ENCODE measurements around the gene CSDE1. TPM values are rescaled to one million over a fixed set of nuclear protein-coding genes. Genes with fewer than 3 reads are reported as not detected.
"Not testable (repeated sequence)": the region's sequence is repeated elsewhere in the genome, so short reads cannot be mapped to it uniquely, and the experiment has no call there.

Gene CSDE1
- total and polyA plus RNA-seq, 2 experiments from 2014 or later: 161 to 802 TPM

DNA sequence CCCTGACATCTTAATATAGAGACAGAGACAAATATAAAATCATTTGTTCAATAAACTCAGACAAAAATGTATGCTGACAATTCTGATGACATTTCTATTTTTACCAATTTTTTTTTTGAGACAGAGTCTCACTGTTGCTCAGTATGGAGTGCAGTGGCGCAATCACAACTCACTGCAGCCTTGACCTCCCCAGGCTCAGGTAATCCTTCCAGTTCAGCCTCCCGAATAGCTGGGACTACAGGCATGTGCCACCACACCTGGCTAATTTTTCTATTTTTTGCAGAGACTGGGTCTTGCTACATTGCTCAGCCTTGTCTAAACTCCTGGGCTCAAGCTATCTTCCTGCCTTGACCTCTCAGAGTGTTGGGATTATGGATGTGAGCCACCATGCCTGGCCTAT lies 36.3 kb upstream of the CSDE1 start:
- no peak for TF ChIP-seq EZH2phosphoT487 (IDR thresholded peaks at IDR 0.05; ENCODE audit: low read depth, severe bottlenecking, unreplicated experiment)
- no peak for TF ChIP-seq EZH2 (IDR thresholded peaks at IDR 0.05; ENCODE audit: borderline replicate concordance)
- TF ChIP-seq, protein P1, sequence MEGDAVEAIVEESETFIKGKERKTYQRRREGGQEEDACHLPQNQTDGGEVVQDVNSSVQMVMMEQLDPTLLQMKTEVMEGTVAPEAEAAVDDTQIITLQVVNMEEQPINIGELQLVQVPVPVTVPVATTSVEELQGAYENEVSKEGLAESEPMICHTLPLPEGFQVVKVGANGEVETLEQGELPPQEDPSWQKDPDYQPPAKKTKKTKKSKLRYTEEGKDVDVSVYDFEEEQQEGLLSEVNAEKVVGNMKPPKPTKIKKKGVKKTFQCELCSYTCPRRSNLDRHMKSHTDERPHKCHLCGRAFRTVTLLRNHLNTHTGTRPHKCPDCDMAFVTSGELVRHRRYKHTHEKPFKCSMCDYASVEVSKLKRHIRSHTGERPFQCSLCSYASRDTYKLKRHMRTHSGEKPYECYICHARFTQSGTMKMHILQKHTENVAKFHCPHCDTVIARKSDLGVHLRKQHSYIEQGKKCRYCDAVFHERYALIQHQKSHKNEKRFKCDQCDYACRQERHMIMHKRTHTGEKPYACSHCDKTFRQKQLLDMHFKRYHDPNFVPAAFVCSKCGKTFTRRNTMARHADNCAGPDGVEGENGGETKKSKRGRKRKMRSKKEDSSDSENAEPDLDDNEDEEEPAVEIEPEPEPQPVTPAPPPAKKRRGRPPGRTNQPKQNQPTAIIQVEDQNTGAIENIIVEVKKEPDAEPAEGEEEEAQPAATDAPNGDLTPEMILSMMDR (IDR thresholded peaks at IDR 0.05; ENCODE audit: poor library complexity): no peak
- no peak overlapping the region for H2AFZ ChIP-seq
- H3K9me3 ChIP-seq (ENCODE audit: low read depth): no peaks in the 10 kb centered on the region
- H3K36me3 ChIP-seq (replicated peaks; ENCODE audit: insufficient read depth, low read depth): no peaks in the 10 kb centered on the region
- H3K9me2 ChIP-seq (replicated peaks; ENCODE audit: insufficient read depth): no peaks in the 10 kb centered on the region
- H3K4me2 ChIP-seq: no peak overlapping the region
- no peak for DNase-seq (ENCODE audit: low spot score)
- H3K27me3 ChIP-seq: peaks cover 6% of the 10 kb centered on the region
- no peak overlapping the region for H3K4me3 ChIP-seq
- H3K79me2 ChIP-seq: no peaks in the 10 kb centered on the region
- no peak overlapping the region for H3K27ac ChIP-seq
- no peaks in the 10 kb centered on the region for H3K4me1 ChIP-seq (ENCODE audit: insufficient read depth)
- 93% methylated on average over 2 of the region's 2 CpGs for WGBS (ENCODE audit: low lambda C conversion rate, missing lambda C conversion rate)
- H4K20me1 ChIP-seq (ENCODE audit: insufficient read depth, poor library complexity, severe bottlenecking): no peaks in the 10 kb centered on the region

DNA sequence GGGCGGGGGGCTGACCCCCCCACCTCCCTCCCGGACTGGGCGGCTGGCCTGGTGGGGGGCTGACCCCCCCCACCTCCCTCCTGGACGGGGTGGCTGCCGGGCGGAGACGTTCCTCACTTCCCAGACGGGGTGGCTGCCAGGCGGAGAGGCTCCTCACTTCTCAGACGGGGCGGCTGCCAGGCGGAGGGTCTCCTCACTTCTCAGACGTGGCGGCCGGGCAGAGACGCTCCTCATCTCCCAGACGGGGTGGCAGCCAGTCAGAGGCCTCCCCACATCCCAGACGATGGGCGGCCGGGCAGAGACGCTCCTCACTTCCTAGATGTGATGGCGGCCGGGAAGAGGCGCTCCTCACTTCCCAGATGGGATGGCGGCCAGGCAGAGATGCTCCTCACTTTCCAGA lies 32.8 kb upstream of the CSDE1 start:
- H3K9me2 ChIP-seq (replicated peaks; ENCODE audit: insufficient read depth); H3K4me2 ChIP-seq; H2AFZ ChIP-seq; DNase-seq (ENCODE audit: low spot score); H3K27me3 ChIP-seq; H3K4me3 ChIP-seq; H3K27ac ChIP-seq; H3K36me3 ChIP-seq (replicated peaks; ENCODE audit: insufficient read depth, low read depth); H3K9me3 ChIP-seq (ENCODE audit: low read depth); H3K4me1 ChIP-seq (ENCODE audit: insufficient read depth); H4K20me1 ChIP-seq (ENCODE audit: insufficient read depth, poor library complexity, severe bottlenecking); H3K79me2 ChIP-seq: not testable (repeated sequence)
- 98% methylated on average over 20 of the region's 25 CpGs for WGBS (ENCODE audit: low lambda C conversion rate, missing lambda C conversion rate)

DNA sequence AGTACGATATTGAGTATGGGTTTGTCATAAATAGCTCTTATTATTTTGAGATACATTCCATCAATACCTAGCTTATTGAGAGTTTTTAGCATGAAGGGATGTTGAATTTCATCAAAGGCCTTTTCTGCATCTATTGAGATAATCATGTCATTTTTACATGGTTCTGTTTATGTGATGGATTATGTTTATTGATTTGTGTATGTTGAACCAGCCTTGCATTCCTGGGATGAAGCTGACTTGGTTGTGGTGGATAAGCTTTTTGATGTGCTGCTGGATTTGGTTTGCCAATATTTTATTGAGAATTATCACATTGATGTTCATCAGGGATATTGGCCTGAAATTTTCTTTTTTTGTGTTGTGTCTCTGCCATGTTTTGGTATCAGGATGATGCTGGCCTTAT lies 28.7 kb upstream of the CSDE1 start:
- H3K27me3 ChIP-seq; H3K4me3 ChIP-seq; H3K4me1 ChIP-seq (ENCODE audit: insufficient read depth); H3K9me3 ChIP-seq (ENCODE audit: low read depth); DNase-seq (ENCODE audit: low spot score); H3K36me3 ChIP-seq (replicated peaks; ENCODE audit: insufficient read depth, low read depth); H2AFZ ChIP-seq; H3K4me2 ChIP-seq; H3K79me2 ChIP-seq; H3K27ac ChIP-seq; H3K9me2 ChIP-seq (replicated peaks; ENCODE audit: insufficient read depth); H4K20me1 ChIP-seq (ENCODE audit: insufficient read depth, poor library complexity, severe bottlenecking): not testable (repeated sequence)
- WGBS (ENCODE audit: low lambda C conversion rate, missing lambda C conversion rate): 86% methylated on average over 1 of the region's 1 CpG

DNA sequence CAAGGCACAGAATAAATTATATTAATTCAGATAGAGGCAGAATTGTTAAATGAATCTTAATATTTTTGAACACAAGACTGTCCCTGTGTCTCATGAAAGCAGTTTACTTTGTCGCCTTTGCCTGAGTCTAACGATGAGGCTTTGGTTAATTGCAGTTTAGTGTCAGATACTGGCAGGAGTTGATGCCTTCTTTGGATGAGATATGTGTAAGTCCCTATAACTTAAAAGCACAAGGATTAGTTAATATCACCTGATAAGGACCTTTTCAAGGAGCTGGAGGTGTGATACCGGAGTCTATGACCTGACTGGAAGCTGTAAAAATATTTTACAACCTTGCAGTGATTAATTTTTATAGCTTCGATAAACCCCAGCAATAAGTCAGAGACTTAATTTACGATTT lies 24.7 kb upstream of the CSDE1 start:
- H3K9me2 ChIP-seq (replicated peaks; ENCODE audit: insufficient read depth): no peaks in the 10 kb centered on the region
- 74% methylated on average over 5 of the region's 5 CpGs for WGBS (ENCODE audit: low lambda C conversion rate, missing lambda C conversion rate)
- DNase-seq (ENCODE audit: low spot score): no peak
- H3K27ac ChIP-seq: no peak overlapping the region
- no peak overlapping the region for H3K4me2 ChIP-seq
- no peaks in the 10 kb centered on the region for H3K9me3 ChIP-seq (ENCODE audit: low read depth)
- H3K36me3 ChIP-seq (replicated peaks; ENCODE audit: insufficient read depth, low read depth): no peaks in the 10 kb centered on the region
- H4K20me1 ChIP-seq (ENCODE audit: insufficient read depth, poor library complexity, severe bottlenecking): no peaks in the 10 kb centered on the region
- H3K79me2 ChIP-seq: peaks cover 25% of the 10 kb centered on the region
- H2AFZ ChIP-seq: no peak overlapping the region
- no peak overlapping the region for H3K4me3 ChIP-seq
- TF ChIP-seq EZH2phosphoT487 (IDR thresholded peaks at IDR 0.05; ENCODE audit: low read depth, severe bottlenecking, unreplicated experiment): no peak
- TF ChIP-seq, protein P1 (IDR thresholded peaks at IDR 0.05; ENCODE audit: poor library complexity): no peak
- no peak for TF ChIP-seq EZH2 (IDR thresholded peaks at IDR 0.05; ENCODE audit: borderline replicate concordance)
- no peaks in the 10 kb centered on the region for H3K27me3 ChIP-seq
- peaks cover 11% of the 10 kb centered on the region for H3K4me1 ChIP-seq (ENCODE audit: insufficient read depth)

Data from hepatocyte (in vitro differentiated cells).